ENCODE data around the gene INSRR.

GRCh38 chr1:156795374-156795733 lies 63.6 kb downstream of the INSRR start:
- no peak for TF ChIP-seq CTCF (IDR thresholded peaks at IDR 0.05)
- TF ChIP-seq POLR2A (IDR thresholded peaks at IDR 0.05) = no peak

Measured in body of pancreas (tissue), 4 donors.